Ascending aorta (tissue), 2 donors: ENCODE results near the gene XAB2. TPM values are rescaled to one million over a fixed set of nuclear protein-coding genes. Genes with fewer than 3 reads are reported as not detected.

Experiments
- DNase-seq, 2 donors: peaks; one replicate each; pipeline ENCODE4 v3.0.0-alpha.2; 2019; ENCODE audit warnings: low spot score in 2 of 2
- H3K27ac ChIP-seq, 2 donors: fragments of 200-600 bp; sonication (generic); one replicate each; pipeline ENCODE4 v1.5.1; 2016 to 2017; ENCODE audit warnings: mild to moderate bottlenecking in 1 of 2
- H3K27me3 ChIP-seq: fragments of 200-600 bp; sonication (generic); one replicate; pipeline ENCODE4 v1.5.1; 2017
- H3K36me3 ChIP-seq, 2 donors: fragments of 200-600 bp; sonication (generic); one replicate each; pipeline ENCODE4 v1.5.1; 2016
- H3K4me1 ChIP-seq, 2 donors: fragments of 200-600 bp; sonication (generic); one replicate each; pipeline ENCODE4 v1.5.1; 2016 to 2017; ENCODE audit warnings: mild to moderate bottlenecking in 1 of 2
- H3K4me3 ChIP-seq, 2 donors: fragments of 200-600 bp; sonication (generic); one replicate each; pipeline ENCODE4 v1.5.1; 2016 to 2017; ENCODE audit warnings: mild to moderate bottlenecking in 1 of 2
- H3K9me3 ChIP-seq, 2 donors: fragments of 200-600 bp; sonication (generic); one replicate each; pipeline ENCODE4 v1.5.1; 2016
- intact Hi-C: fragments of 100-400 bp; cut with DNase I; formaldehyde crosslinking; loops from one replicate; pipeline ENCODE4 v1.15.1; 2023
- total RNA-seq: library from RNA; depleted of rRNA; stranded (reverse); fragments of >200 nt; gene quantifications from one replicate; pipeline ENCODE4 v1.1.0, GENCODE V29; 2016
- TF ChIP-seq, protein P1 (sequence below), 3 experiments: fragments of 200-600 bp in 2 of 3; fragments of 450-650 bp in 1 of 3; sonication (generic) in 2 of 3; IDR thresholded peaks; one replicate each; pipeline ENCODE4 v1.5.1; 2016 to 2019; ENCODE audit warnings: antibody characterized with exemption in 3 of 3, mild to moderate bottlenecking in 1 of 3, moderate library complexity in 1 of 3

Gene XAB2
- total RNA-seq, 1 donor from 2014 or later = 18.4 TPM

DNA sequence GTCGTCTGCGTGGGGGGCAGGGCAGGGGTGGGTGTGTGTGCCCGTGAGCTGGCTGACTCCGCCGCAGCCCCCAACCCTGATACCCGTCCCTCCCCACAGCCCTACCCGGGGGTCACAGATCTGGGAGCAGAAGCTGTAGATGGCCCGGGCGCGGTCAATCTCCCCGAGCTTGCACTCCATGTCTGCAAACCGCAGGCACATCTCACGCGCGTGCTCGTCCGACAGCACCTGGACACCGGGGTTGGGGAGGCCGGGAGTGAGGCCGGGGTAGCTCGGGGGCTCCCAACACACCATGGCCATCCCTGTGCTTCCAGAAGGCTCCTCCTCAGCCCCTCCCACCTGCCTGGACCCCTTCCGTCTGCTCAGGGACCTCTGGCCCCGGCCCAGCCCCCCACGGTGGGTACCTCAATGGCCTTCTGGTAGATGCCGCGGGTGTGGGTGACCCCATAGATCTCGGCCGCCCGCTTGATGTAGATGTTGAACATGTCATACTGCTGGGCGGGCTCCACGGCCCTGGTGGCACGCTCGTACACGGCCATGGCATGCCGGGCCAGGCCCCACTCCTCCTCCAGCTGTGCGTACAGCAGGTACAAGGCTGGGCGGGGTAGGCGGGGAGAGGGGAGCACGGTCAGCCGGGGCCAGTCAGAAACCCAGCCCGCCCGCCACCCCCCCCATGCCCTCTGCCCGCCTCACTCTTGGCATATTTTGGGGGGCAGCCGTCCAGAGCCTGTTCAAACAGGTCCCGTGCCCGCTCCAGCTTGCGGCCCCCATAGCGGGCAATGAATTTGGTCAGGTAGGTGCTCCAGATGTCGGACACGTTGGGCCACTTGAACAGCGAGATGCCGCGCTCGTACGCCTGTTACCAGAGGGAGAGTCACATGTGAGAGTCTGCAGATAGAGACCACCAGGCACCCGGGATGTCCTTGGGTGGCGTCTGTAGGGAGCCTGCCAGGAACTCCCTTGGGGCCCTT is 8.6 kb downstream of the XAB2 start:
- Histone ChIP-seq H3K4me1 (no peaks in the 10 kb centered on the region), H3K9me3 (no peaks in the 10 kb centered on the region), H3K4me3 (no peak overlapping the region), H3K27me3 (no peaks in the 10 kb centered on the region), H3K36me3 (peaks cover 69 to 76% of the 10 kb centered on the region in 2 donors), H3K27ac (no peak overlapping the region)
- TF ChIP-seq, protein P1, sequence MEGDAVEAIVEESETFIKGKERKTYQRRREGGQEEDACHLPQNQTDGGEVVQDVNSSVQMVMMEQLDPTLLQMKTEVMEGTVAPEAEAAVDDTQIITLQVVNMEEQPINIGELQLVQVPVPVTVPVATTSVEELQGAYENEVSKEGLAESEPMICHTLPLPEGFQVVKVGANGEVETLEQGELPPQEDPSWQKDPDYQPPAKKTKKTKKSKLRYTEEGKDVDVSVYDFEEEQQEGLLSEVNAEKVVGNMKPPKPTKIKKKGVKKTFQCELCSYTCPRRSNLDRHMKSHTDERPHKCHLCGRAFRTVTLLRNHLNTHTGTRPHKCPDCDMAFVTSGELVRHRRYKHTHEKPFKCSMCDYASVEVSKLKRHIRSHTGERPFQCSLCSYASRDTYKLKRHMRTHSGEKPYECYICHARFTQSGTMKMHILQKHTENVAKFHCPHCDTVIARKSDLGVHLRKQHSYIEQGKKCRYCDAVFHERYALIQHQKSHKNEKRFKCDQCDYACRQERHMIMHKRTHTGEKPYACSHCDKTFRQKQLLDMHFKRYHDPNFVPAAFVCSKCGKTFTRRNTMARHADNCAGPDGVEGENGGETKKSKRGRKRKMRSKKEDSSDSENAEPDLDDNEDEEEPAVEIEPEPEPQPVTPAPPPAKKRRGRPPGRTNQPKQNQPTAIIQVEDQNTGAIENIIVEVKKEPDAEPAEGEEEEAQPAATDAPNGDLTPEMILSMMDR (IDR thresholded peaks at IDR 0.05) = no peak
- intact Hi-C loops = no loop called here
- no peak for DNase-seq

DNA sequence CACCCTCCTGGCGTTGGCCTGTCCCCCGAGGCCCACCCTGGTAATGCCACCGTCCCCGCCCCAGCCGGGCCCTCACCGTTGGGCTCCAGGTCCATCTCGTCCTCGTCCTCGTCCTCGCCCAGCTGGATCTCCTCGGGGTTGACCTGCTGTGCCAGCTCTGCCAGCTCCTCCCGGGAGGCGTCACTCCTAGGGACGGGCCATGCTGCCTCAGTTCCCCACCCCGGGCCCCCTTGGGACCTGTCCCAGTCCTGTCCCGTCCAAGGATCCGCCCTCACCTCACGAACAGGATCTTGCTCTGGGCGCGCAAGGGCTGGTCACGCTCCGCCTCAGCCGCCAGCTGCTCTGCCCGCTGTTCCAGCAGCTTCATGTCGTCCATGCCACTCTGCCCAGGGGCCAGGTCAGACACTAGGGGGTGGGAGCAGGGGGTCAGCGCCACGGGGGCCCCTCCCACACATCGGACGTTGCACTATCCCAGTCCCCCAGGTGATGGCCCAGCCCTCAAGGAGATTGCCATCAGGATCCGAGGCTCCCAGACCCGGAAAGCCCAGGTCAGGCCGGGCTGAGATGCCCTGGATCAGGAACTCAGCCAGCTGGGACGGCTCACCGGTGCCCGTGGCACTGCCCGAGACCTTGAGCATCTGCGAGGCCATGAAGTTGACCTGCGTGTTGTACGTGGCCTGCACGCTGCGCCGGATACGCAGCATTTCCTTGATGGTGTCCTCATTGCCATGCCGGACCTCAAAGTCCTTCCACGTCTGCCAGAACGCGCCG is 9.5 kb downstream of the XAB2 start:
- intact Hi-C loops = no loop called here
- H3K36me3 ChIP-seq = peaks cover 60 to 67% of the 10 kb centered on the region in 2 donors
- no peak overlapping the region for H3K27ac ChIP-seq

DNA sequence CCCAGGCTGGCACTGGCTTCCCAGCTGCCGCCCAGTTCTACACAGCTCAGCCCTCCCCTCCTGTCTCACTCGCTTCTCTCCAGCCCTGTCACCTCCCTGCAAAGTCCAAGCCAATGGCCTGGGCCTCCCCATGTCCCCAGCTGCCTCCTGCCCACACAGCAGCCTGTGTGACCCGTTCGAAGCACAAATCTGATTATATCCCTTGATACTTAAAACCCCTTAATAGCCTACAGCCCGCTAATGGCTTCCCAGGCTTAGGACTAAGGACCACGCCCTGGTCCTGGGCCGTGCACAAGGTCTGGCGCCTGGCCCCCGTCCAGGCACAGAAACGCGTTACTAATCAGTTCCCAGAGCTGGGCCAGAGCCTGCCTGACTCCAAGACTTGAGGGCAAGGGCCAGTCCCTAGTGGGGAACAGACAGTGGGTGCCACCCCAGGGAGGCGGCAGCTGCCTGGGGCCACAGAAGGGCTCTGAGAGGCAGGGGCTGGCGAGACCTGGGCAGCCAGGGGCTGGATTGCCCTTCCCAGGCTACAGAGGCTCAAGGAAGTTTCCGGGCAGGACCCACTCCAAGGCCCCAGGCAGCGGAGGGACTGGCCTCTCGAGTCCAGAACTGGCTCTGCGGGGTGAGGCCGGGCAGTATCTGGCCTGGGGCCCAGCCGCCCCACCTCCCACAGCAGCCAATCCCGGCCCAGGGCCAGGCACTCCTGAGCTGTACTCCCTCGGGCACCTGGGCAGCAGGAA is 10.4 kb downstream of the XAB2 start:
- TF ChIP-seq, protein P1 (IDR thresholded peaks at IDR 0.05) = no peak
- DNase-seq = no peak
- Histone ChIP-seq H3K4me3 (no peak overlapping the region), H3K4me1 (no peaks in the 10 kb centered on the region), H3K36me3 (peaks cover 53 to 61% of the 10 kb centered on the region in 2 donors), H3K27me3 (no peaks in the 10 kb centered on the region), H3K27ac (no peak overlapping the region), H3K9me3 (no peaks in the 10 kb centered on the region)
- intact Hi-C loops = no loop called here

More for the DNA sequence above, 9.5 kb downstream of the XAB2 start:
- no peak overlapping the region for H3K4me3 ChIP-seq
- no peak for DNase-seq
- no peaks in the 10 kb centered on the region for H3K4me1 ChIP-seq
- H3K27me3 ChIP-seq = no peaks in the 10 kb centered on the region
- no peaks in the 10 kb centered on the region for H3K9me3 ChIP-seq
- TF ChIP-seq, protein P1 (IDR thresholded peaks at IDR 0.05) = no peak

DNA sequence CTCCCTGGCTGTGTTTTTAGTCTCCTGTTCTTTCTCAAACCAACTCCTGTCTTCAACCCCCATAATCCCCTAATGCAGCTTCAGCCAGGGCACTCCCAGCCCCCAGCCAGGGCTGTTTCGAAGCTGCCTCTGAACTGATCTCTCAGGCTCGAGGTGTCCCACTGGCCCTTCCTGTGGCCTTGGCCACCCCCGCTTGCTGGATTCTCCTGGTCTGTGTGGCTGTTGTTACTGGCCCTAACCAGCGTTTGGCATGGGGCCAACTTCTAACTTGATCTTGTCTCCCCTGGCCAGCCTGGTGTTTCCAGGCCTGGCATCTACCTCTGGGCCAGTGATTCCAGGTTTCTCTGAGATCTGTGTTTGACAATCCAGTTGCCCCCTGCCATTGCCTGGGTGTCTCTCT is 11.0 kb downstream of the XAB2 start:
- DNase-seq = no peak
- intact Hi-C loops = no loop called here
- no peak overlapping the region for H3K27ac ChIP-seq
- H3K4me1 ChIP-seq = no peaks in the 10 kb centered on the region
- H3K9me3 ChIP-seq = no peaks in the 10 kb centered on the region
- peaks cover 47 to 55% of the 10 kb centered on the region in 2 donors for H3K36me3 ChIP-seq
- TF ChIP-seq, protein P1 (IDR thresholded peaks at IDR 0.05) = no peak
- no peaks in the 10 kb centered on the region for H3K27me3 ChIP-seq
- no peak overlapping the region for H3K4me3 ChIP-seq

DNA sequence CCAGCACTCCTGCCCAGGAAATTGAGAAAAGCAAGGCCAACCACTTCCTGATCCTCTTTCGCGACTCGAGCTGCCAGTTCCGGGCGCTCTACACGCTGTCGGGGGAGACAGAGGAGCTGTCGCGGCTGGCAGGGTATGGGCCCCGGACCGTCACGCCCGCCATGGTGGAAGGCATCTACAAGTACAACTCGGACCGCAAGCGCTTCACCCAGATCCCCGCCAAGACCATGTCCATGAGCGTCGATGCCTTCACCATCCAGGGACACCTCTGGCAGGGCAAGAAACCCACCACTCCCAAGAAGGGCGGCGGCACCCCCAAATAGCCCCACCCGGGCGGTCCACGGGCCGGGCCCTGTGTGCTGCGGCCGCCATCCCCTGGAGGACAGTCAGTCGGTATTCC is 11.6 kb downstream of the XAB2 start:
- Histone ChIP-seq H3K27me3 (no peaks in the 10 kb centered on the region), H3K9me3 (no peaks in the 10 kb centered on the region), H3K36me3 (peaks cover 41 to 49% of the 10 kb centered on the region in 2 donors), H3K27ac (no peak overlapping the region), H3K4me1 (no peaks in the 10 kb centered on the region), H3K4me3 (no peak overlapping the region)
- intact Hi-C loops = no loop called here
- TF ChIP-seq, protein P1 (IDR thresholded peaks at IDR 0.05) = no peak
- no peak for DNase-seq
